HCT116 (cell line): ENCODE data around the gene GMPPA. TPM values are rescaled to one million over a fixed set of nuclear protein-coding genes. Genes with fewer than 3 reads are reported as not detected.
A peak's percentile ranks its signal among the peaks of the same experiment; 100 is the strongest.

Experiments
- ATAC-seq: fragments of 200-7000 bp; cut with Tn5 transposase; 2 replicates; pipeline ENCODE4 v1.9.1; 2020; ENCODE audit warnings: mild to moderate bottlenecking, moderate library complexity
- BruUV-seq: library from RNA; stranded (reverse); fragments of 400-500 nt; replicated peaks from 2 replicates; lab custom pipeline; 2021; lab: Mats Ljungman, UMichigan
- CTCF ChIA-PET: fragments of 300-600 bp; sonication (Branson Sonifier 250); formaldehyde crosslinking; loops from one replicate; lab custom pipeline; 2021; ENCODE audit warnings: antibody characterized with exemption; lab: Charles Lee
- POLR2A ChIA-PET: fragments of 300-600, 350-600 bp; sonication (Branson Sonifier 250); formaldehyde crosslinking; loops from one replicate; lab custom pipeline; 2021; ENCODE audit warnings: antibody characterized with exemption; lab: Charles Lee
- RAD21 ChIA-PET, 2 experiments: fragments of 300-600 bp; sonication (Branson Sonifier 250); formaldehyde crosslinking; loops; one replicate each; lab custom pipeline; 2023; ENCODE audit warnings: low total read pairs in 2 of 2; ENCODE audit not compliant: uncharacterized antibody in 2 of 2, unreplicated experiment in 2 of 2, low non-redundant PET in 1 of 2; lab: Charles Lee
- DNase-seq: peaks from one replicate; pipeline ENCODE4 v3.0.0-alpha.2; 2010; ENCODE audit warnings: low read depth, low spot score
- H2AFZ ChIP-seq: fragments of 200-600 bp; shearing (Covaris generic), sonication (generic); 2 replicates; pipeline ENCODE4 v1.6.1; 2017; ENCODE audit warnings: low read depth, mixed run types, mixed read lengths, antibody characterized with exemption, low read length; ENCODE audit not compliant: poor library complexity, severe bottlenecking
- H3K27ac ChIP-seq: 2 replicates; pipeline ENCODE4 v1.5.1; 2012; ENCODE audit warnings: low read depth, low read length
- H3K27me3 ChIP-seq: fragments of 200-600 bp; sonication (generic); 2 replicates; pipeline ENCODE4 v1.6.1; 2016; ENCODE audit warnings: mixed run types, low read length, mixed read lengths; ENCODE audit not compliant: insufficient read depth
- H3K36me3 ChIP-seq, 2 experiments: fragments of 200-500 bp in 1 of 2; fragments of 200-600 bp in 1 of 2; sonication (Bioruptor generic) in 1 of 2; sonication (generic) in 1 of 2; 2 replicates each; pipeline versions ENCODE4 v1.5.1 to v1.6.1; 2014 to 2016; ENCODE audit warnings: low read length in 2 of 2, inconsistent platforms in 1 of 2, mixed read lengths in 1 of 2, mixed run types in 1 of 2; ENCODE audit not compliant: insufficient read depth in 2 of 2, control insufficient read depth in 1 of 2
- H3K4me1 ChIP-seq, 2 experiments: fragments of 200-600 bp in 1 of 2; sonication (generic) in 1 of 2; 2 replicates each; pipeline versions ENCODE4 v1.5.1 to v1.6.1; 2012 to 2017; ENCODE audit warnings: low read length in 2 of 2, inconsistent platforms in 1 of 2, mild to moderate bottlenecking in 1 of 2, mixed read lengths in 1 of 2, mixed run types in 1 of 2, moderate library complexity in 1 of 2; ENCODE audit not compliant: insufficient read depth in 2 of 2, control insufficient read depth in 1 of 2
- H3K4me2 ChIP-seq: fragments of 200-600 bp; sonication (generic); 2 replicates; pipeline ENCODE4 v1.6.1; 2017; ENCODE audit warnings: mixed run types, low read length, mixed read lengths
- H3K4me3 ChIP-seq, 2 experiments: fragments of 200-600 bp in 1 of 2; sonication (generic) in 1 of 2; replicated peaks in 1 of 2; 2 replicates each; pipeline ENCODE4 v1.5.1; 2011 to 2016; ENCODE audit warnings: low read length in 2 of 2, control low read depth in 1 of 2, low read depth in 1 of 2, mild to moderate bottlenecking in 1 of 2, mixed read lengths in 1 of 2, mixed run types in 1 of 2
- H3K79me2 ChIP-seq: fragments of 200-600 bp; sonication (generic); 2 replicates; pipeline ENCODE4 v1.6.1; 2017; ENCODE audit warnings: mild to moderate bottlenecking, mixed run types, low read length, moderate library complexity, mixed read lengths; ENCODE audit not compliant: insufficient read depth
- H3K9ac ChIP-seq: fragments of 200-600 bp; sonication (generic); 2 replicates; pipeline ENCODE4 v1.6.1; 2016; ENCODE audit warnings: low read length, mixed read lengths
- H3K9me2 ChIP-seq: fragments of 200-600 bp; sonication (generic), shearing (Covaris generic); 2 replicates; pipeline ENCODE4 v1.6.1; 2017; ENCODE audit warnings: mixed run types, mild to moderate bottlenecking, moderate library complexity; ENCODE audit not compliant: insufficient read depth
- H3K9me3 ChIP-seq, 2 experiments: fragments of 200-500 bp in 1 of 2; fragments of 200-600 bp in 1 of 2; sonication (Bioruptor generic) in 1 of 2; sonication (generic) in 1 of 2; 2 replicates each; pipeline ENCODE4 v1.6.1; 2014 to 2017; ENCODE audit warnings: low read length in 2 of 2, mixed read lengths in 2 of 2, inconsistent platforms in 1 of 2, low read depth in 1 of 2, mild to moderate bottlenecking in 1 of 2, mixed run types in 1 of 2, moderate library complexity in 1 of 2; ENCODE audit not compliant: control insufficient read depth in 1 of 2, insufficient read depth in 1 of 2
- H4K20me1 ChIP-seq: fragments of 200-600 bp; sonication (generic), shearing (Covaris generic); 2 replicates; pipeline ENCODE4 v1.6.1; 2017; ENCODE audit warnings: mixed run types, mild to moderate bottlenecking, moderate library complexity; ENCODE audit not compliant: insufficient read depth
- CBX3 ChIP-seq: IDR thresholded peaks from 2 replicates; pipeline ENCODE4 v1.6.1; 2012; ENCODE audit warnings: low read depth
- CEBPB ChIP-seq: IDR thresholded peaks from 2 replicates; pipeline ENCODE4 v1.6.1; 2012; ENCODE audit warnings: low read depth
- EZH2phosphoT487 ChIP-seq: fragments of 200-600 bp; IDR thresholded peaks from 2 replicates; pipeline ENCODE4 v1.6.1; 2018; ENCODE audit warnings: antibody characterized with exemption, borderline replicate concordance
- JUND ChIP-seq: IDR thresholded peaks from 2 replicates; pipeline ENCODE4 v1.6.1; 2012
- POLR2A ChIP-seq: IDR thresholded peaks from 2 replicates; pipeline ENCODE4 v1.7.0; 2011; ENCODE audit warnings: borderline replicate concordance; ENCODE audit not compliant: insufficient read depth, insufficient read length; ENCODE audit errors: extremely low read depth
- POLR2AphosphoS5 ChIP-seq: IDR thresholded peaks from 2 replicates; pipeline ENCODE4 v1.6.1; 2011; ENCODE audit warnings: mild to moderate bottlenecking, low read depth, low read length, moderate library complexity
- SRF ChIP-seq: IDR thresholded peaks from 2 replicates; pipeline ENCODE4 v1.6.1; 2012; ENCODE audit warnings: low read depth
- TCF7L2 ChIP-seq: IDR thresholded peaks from 2 replicates; pipeline ENCODE4 v1.7.0; 2011; ENCODE audit warnings: borderline replicate concordance, inconsistent platforms; ENCODE audit not compliant: insufficient read depth, insufficient read length; ENCODE audit errors: extremely low read depth
- YY1 ChIP-seq: IDR thresholded peaks from 2 replicates; pipeline ENCODE4 v1.6.1; 2011; ENCODE audit warnings: low read length, low read depth, moderate library complexity, mild to moderate bottlenecking; ENCODE audit not compliant: insufficient replicate concordance; ENCODE audit errors: extremely low read depth
- ZFX ChIP-seq: fragments of 450-650 bp; IDR thresholded peaks from 2 replicates; pipeline ENCODE4 v1.6.1; 2017
- intact Hi-C: fragments of 100-400 bp; cut with micrococcal nuclease; formaldehyde crosslinking; loops from 2 replicates; pipeline ENCODE4 v1.10.0; 2022
- total RNA-seq: library from RNA; stranded (reverse); gene quantifications from one replicate; pipeline ENCODE4 v1.2.1, GENCODE V29; 2021; ENCODE audit not compliant: unreplicated experiment
- TF ChIP-seq, protein P1 (sequence below): IDR thresholded peaks from 2 replicates; pipeline ENCODE4 v1.6.1; 2012
- TF ChIP-seq, protein P2 (sequence below): IDR thresholded peaks from 2 replicates; pipeline ENCODE4 v1.6.1; 2012; ENCODE audit warnings: low read depth
- TF ChIP-seq, protein P3 (sequence below), 3 experiments: fragments of 200-600 bp in 1 of 3; sonication (generic) in 1 of 3; IDR thresholded peaks in 2 of 3; conservative IDR thresholded peaks in 1 of 3; 2 replicates each; pipeline ENCODE4 v1.5.1; 2012 to 2017; ENCODE audit warnings: low read depth in 2 of 3, low read length in 2 of 3, antibody characterized with exemption in 1 of 3, borderline replicate concordance in 1 of 3, control low read depth in 1 of 3, mild to moderate bottlenecking in 1 of 3, mixed read lengths in 1 of 3, mixed run types in 1 of 3, moderate library complexity in 1 of 3; ENCODE audit not compliant: insufficient read depth in 1 of 3

GMPPA gene
- total RNA-seq, 1 experiment from 2014 or later: 71.8 TPM

DNA sequence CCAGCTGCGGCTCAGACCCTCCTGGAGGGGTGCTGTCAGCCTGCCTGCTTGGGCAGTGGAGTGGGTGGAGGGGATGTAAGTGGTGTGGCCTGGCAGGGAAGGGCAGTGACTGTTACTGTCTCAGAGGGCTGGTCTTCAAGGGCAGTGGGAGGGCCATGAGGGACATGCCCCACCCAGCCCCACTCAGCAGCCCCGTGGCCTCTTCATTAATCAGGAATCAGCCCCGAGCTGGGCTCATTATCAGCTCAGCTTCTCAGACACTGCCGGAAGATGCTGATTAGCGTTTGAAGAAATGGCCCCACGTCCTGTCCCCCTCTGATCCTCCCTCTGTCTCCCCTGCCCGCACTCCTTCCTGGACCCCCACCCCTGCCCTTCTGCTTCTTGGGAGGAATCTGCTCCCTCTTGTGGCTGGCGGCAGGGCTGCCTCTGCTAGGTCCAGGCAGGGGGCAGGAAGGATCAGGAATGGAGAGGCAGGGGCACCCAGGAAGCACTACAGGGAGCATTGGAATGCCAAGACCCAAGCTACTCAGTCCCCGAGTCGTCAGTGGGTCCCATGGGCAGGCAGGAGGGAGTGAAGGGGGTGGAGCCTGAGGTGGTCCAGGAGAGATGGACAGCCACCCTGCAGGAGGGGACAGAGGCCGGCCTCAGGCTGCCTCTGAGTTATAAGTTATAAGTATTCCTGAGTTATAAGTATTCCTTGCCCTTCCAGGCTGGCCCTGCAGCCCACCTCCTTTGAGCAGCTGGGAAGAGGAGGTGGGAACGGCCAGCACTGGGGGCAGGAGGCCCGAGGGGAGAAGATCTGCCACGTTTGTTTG, 22.6 kb downstream of the GMPPA start:
- peaks cover 36 to 73% of the 10 kb centered on the region in 2 experiments for H3K4me1 ChIP-seq
- TF ChIP-seq CBX3 (no peak), EZH2phosphoT487 (no peak), POLR2A (no peak), POLR2AphosphoS5 (peak; percentile 28; the same call in 1 of the 2 replicates), YY1 (no peak), CEBPB (no peak), TCF7L2 (no peak), JUND (no peak), SRF (no peak), ZFX (no peak)
- TF ChIP-seq, protein P1, sequence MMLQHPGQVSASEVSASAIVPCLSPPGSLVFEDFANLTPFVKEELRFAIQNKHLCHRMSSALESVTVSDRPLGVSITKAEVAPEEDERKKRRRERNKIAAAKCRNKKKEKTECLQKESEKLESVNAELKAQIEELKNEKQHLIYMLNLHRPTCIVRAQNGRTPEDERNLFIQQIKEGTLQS: no peak
- TF ChIP-seq, protein P2, sequence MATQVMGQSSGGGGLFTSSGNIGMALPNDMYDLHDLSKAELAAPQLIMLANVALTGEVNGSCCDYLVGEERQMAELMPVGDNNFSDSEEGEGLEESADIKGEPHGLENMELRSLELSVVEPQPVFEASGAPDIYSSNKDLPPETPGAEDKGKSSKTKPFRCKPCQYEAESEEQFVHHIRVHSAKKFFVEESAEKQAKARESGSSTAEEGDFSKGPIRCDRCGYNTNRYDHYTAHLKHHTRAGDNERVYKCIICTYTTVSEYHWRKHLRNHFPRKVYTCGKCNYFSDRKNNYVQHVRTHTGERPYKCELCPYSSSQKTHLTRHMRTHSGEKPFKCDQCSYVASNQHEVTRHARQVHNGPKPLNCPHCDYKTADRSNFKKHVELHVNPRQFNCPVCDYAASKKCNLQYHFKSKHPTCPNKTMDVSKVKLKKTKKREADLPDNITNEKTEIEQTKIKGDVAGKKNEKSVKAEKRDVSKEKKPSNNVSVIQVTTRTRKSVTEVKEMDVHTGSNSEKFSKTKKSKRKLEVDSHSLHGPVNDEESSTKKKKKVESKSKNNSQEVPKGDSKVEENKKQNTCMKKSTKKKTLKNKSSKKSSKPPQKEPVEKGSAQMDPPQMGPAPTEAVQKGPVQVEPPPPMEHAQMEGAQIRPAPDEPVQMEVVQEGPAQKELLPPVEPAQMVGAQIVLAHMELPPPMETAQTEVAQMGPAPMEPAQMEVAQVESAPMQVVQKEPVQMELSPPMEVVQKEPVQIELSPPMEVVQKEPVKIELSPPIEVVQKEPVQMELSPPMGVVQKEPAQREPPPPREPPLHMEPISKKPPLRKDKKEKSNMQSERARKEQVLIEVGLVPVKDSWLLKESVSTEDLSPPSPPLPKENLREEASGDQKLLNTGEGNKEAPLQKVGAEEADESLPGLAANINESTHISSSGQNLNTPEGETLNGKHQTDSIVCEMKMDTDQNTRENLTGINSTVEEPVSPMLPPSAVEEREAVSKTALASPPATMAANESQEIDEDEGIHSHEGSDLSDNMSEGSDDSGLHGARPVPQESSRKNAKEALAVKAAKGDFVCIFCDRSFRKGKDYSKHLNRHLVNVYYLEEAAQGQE: no peak
- TF ChIP-seq, protein P3, sequence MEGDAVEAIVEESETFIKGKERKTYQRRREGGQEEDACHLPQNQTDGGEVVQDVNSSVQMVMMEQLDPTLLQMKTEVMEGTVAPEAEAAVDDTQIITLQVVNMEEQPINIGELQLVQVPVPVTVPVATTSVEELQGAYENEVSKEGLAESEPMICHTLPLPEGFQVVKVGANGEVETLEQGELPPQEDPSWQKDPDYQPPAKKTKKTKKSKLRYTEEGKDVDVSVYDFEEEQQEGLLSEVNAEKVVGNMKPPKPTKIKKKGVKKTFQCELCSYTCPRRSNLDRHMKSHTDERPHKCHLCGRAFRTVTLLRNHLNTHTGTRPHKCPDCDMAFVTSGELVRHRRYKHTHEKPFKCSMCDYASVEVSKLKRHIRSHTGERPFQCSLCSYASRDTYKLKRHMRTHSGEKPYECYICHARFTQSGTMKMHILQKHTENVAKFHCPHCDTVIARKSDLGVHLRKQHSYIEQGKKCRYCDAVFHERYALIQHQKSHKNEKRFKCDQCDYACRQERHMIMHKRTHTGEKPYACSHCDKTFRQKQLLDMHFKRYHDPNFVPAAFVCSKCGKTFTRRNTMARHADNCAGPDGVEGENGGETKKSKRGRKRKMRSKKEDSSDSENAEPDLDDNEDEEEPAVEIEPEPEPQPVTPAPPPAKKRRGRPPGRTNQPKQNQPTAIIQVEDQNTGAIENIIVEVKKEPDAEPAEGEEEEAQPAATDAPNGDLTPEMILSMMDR (IDR thresholded peaks at IDR 0.05 in 2 of 3, conservative IDR thresholded peaks at IDR 0.05 in 1 of 3; ENCODE audit: borderline replicate concordance in 1 of 3, insufficient read depth in 1 of 3, low read depth in 2 of 3, low read length in 2 of 3): peak in 2 of 3 experiments; percentile 82 to 85; a peak in 4 of 6 replicates
- no TSS peak for BruUV-seq
- intact Hi-C loops: loop anchor here (2.0 kb wide), 1 partner anchor 44 kb away; no protein-coding TSS in a partner anchor
- ATAC-seq (peak; percentile 82), DNase-seq (no peak)
- H3K4me3 ChIP-seq: peak overlapping the region; percentile 21 to 49
- ChIA-PET POLR2A (interaction anchor here (0.6 to 1.9 kb wide), 6 partner anchors 9 to 623 kb away, joined by 3 to 5 read pairs (median 4); partner anchors contain the start of gene GMPPA), RAD21 (interaction anchor here (0.7 to 1.9 kb wide), 4 partner anchors 22 to 118 kb away, joined by 3 to 8 read pairs (median 4); partner anchors contain the start of gene GMPPA (in 1 of the 2)), CTCF (interaction anchor here (0.9 to 3.0 kb wide), 12 partner anchors 9 to 118 kb away, joined by 3 to 34 read pairs (median 10); partner anchors contain the start of gene GMPPA)
- peak overlapping the region; percentile 88 for H3K4me2 ChIP-seq
- H4K20me1 ChIP-seq: no peaks in the 10 kb centered on the region
- H3K27ac ChIP-seq: peak overlapping the region; percentile 78
- peak overlapping the region; percentile 64 for H3K9ac ChIP-seq
- no peaks in the 10 kb centered on the region for H3K79me2 ChIP-seq
- peak overlapping the region; percentile 77 for H2AFZ ChIP-seq
- no peaks in the 10 kb centered on the region for H3K9me3 ChIP-seq
- H3K36me3 ChIP-seq: no peaks in the 10 kb centered on the region
- H3K27me3 ChIP-seq: no peaks in the 10 kb centered on the region
- H3K9me2 ChIP-seq: no peaks in the 10 kb centered on the region
